HepG2 (cell line): ENCODE measurements around the gene OGFR. TPM values are rescaled to one million over a fixed set of nuclear protein-coding genes. Genes with fewer than 3 reads are reported as not detected.
A peak's percentile ranks its signal among the peaks of the same experiment; 100 is the strongest.

Experiments
- ATAC-seq: fragments of 200-7000 bp; cut with Tn5 transposase; 3 replicates; pipeline ENCODE4 v1.9.1; 2020; ENCODE audit warnings: mild to moderate bottlenecking, moderate library complexity
- BruUV-seq: library from RNA; stranded (reverse); fragments of 400-500 nt; replicated peaks from 2 replicates; lab custom pipeline; 2021; lab: Mats Ljungman, UMichigan
- CTCF ChIA-PET: fragments of 300-600 bp; formaldehyde crosslinking; extraction: SDS; loops from one replicate; lab custom pipeline; 2021; ENCODE audit warnings: low total read pairs, inconsistent platforms, low intra/inter-chr PET ratio; lab: Yijun Ruan, JAX
- POLR2A ChIA-PET: fragments of 350-600 bp; sonication (Branson Sonifier 250); formaldehyde crosslinking; loops from one replicate; lab custom pipeline; 2020; ENCODE audit warnings: antibody characterized with exemption, inconsistent platforms; lab: Yijun Ruan, JAX
- DNase-seq: peaks from one replicate; pipeline ENCODE4 v3.0.0-alpha.2; 2015; ENCODE audit warnings: low spot score
- FAIRE-seq: peaks from 3 replicates; lab custom pipeline; 2011; peaks lifted over from hg19 to GRCh38; lab: Jason Lieb, UNC
- H2AFZ ChIP-seq: one replicate; pipeline ENCODE4 v1.6.1; 2011; ENCODE audit warnings: low read length, inconsistent platforms
- H3K27ac ChIP-seq: fragments of 300-600 bp; 3 replicates; pipeline ENCODE4 v1.8.0; 2011; ENCODE audit warnings: mixed run types, mild to moderate bottlenecking, mixed read lengths, low read length, inconsistent platforms; ENCODE audit not compliant: insufficient read depth; ENCODE audit errors: extremely low read length
- H3K27me3 ChIP-seq, 2 experiments: fragments of 200-600 bp in 1 of 2; 2 replicates in 1 of 2; 3 replicates in 1 of 2; pipeline versions ENCODE4 v1.6.0 to v1.8.0; 2011; ENCODE audit warnings: low read length in 2 of 2, mild to moderate bottlenecking in 2 of 2, moderate library complexity in 2 of 2, inconsistent platforms in 1 of 2; ENCODE audit not compliant: insufficient read depth in 2 of 2, control insufficient read depth in 1 of 2
- H3K36me3 ChIP-seq, 2 experiments: fragments of 200-600 bp in 1 of 2; replicated peaks in 1 of 2; 2 replicates in 1 of 2; 3 replicates in 1 of 2; pipeline versions ENCODE4 v1.5.1 to v1.8.0; 2011; ENCODE audit warnings: low read length in 2 of 2, inconsistent platforms in 1 of 2; ENCODE audit not compliant: insufficient read depth in 2 of 2, control insufficient read depth in 1 of 2
- H3K4me1 ChIP-seq: 2 replicates; pipeline ENCODE4 v1.5.1; 2012; ENCODE audit warnings: low read length, inconsistent platforms; ENCODE audit not compliant: insufficient read depth
- H3K4me2 ChIP-seq: 2 replicates; pipeline ENCODE4 v1.6.0; 2011; ENCODE audit warnings: low read depth, low read length, inconsistent platforms
- H3K4me3 ChIP-seq, 3 experiments: fragments of 200-600 bp in 1 of 3; sonication (generic), shearing (Covaris generic) in 1 of 3; replicated peaks in 1 of 3; 2 replicates each; pipeline ENCODE4 v1.5.1; 2011 to 2016; ENCODE audit warnings: low read length in 3 of 3, inconsistent platforms in 2 of 3, low read depth in 2 of 3, mild to moderate bottlenecking in 2 of 3, control low read depth in 1 of 3, mixed read lengths in 1 of 3; ENCODE audit not compliant: insufficient read depth in 1 of 3
- H3K79me2 ChIP-seq: one replicate; pipeline ENCODE4 v1.6.1; 2011; ENCODE audit warnings: low read length, inconsistent platforms; ENCODE audit not compliant: insufficient read depth
- H3K9ac ChIP-seq: 2 replicates; pipeline ENCODE4 v1.6.0; 2011; ENCODE audit warnings: mild to moderate bottlenecking, low read depth, low read length, inconsistent platforms; ENCODE audit not compliant: insufficient read depth
- H3K9me3 ChIP-seq: 2 replicates; pipeline ENCODE4 v1.5.1; 2012; ENCODE audit warnings: mild to moderate bottlenecking, low read length
- H4K20me1 ChIP-seq: 2 replicates; pipeline ENCODE4 v1.6.0; 2011; ENCODE audit warnings: inconsistent platforms, mild to moderate bottlenecking, low read length, moderate library complexity; ENCODE audit not compliant: insufficient read depth
- ADNP ChIP-seq: sonication (generic); formaldehyde crosslinking; IDR thresholded peaks from 2 replicates; pipeline ENCODE4 v1.4.0; 2020; ENCODE audit warnings: missing genetic modification reagents
- AGO2 ChIP-seq: fragments of 200-400 bp; formaldehyde crosslinking; optimal IDR thresholded peaks from 2 replicates; pipeline ENCODE3; 2017; ENCODE audit warnings: mild to moderate bottlenecking, low read depth, low read length, moderate library complexity
- HNRNPL ChIP-seq: fragments of 200-400 bp; formaldehyde crosslinking; IDR thresholded peaks from 2 replicates; pipeline ENCODE4 v1.6.1; 2017; ENCODE audit warnings: mild to moderate bottlenecking, low read depth, low read length
- HNRNPUL1 ChIP-seq: fragments of 200-400 bp; formaldehyde crosslinking; IDR thresholded peaks from 2 replicates; pipeline ENCODE4 v1.6.1; 2017; ENCODE audit warnings: low read depth, mild to moderate bottlenecking, low read length, moderate library complexity
- JUN ChIP-seq: sonication (generic); formaldehyde crosslinking; IDR thresholded peaks from 2 replicates; pipeline ENCODE4 v1.4.0; 2020; ENCODE audit warnings: mild to moderate bottlenecking, missing genetic modification reagents
- PAWR ChIP-seq: sonication (generic); formaldehyde crosslinking; IDR thresholded peaks from 2 replicates; pipeline ENCODE4 v1.4.0; 2020; ENCODE audit warnings: missing genetic modification reagents, mild to moderate bottlenecking, borderline replicate concordance
- RBFOX2 ChIP-seq: fragments of 200-400 bp; formaldehyde crosslinking; IDR thresholded peaks from 2 replicates; pipeline ENCODE4 v1.6.1; 2017; ENCODE audit warnings: low read depth, mild to moderate bottlenecking, low read length
- TMF1 ChIP-seq: sonication (generic); formaldehyde crosslinking; IDR thresholded peaks from 2 replicates; pipeline ENCODE4 v1.8.1; 2022; ENCODE audit warnings: low read depth, missing genetic modification reagents
- U2AF1 ChIP-seq: fragments of 200-400 bp; formaldehyde crosslinking; optimal IDR thresholded peaks from 2 replicates; pipeline ENCODE3; 2017; ENCODE audit warnings: mild to moderate bottlenecking, low read depth, low read length
- YY1 ChIP-seq: IDR thresholded peaks from 2 replicates; pipeline ENCODE4 v1.6.1; 2011; ENCODE audit warnings: low read length, low read depth, moderate library complexity, mild to moderate bottlenecking; ENCODE audit not compliant: insufficient read depth, insufficient replicate concordance
- ZBTB3 ChIP-seq: sonication (generic); formaldehyde crosslinking; IDR thresholded peaks from 2 replicates; pipeline ENCODE4 v1.4.0; 2020; ENCODE audit warnings: low read depth, mild to moderate bottlenecking, moderate library complexity, missing genetic modification reagents, borderline replicate concordance
- ZNF251 ChIP-seq: sonication (generic); formaldehyde crosslinking; IDR thresholded peaks from 2 replicates; pipeline ENCODE4 v1.9.0; 2021; ENCODE audit warnings: mild to moderate bottlenecking, missing genetic modification reagents
- ZNF276 ChIP-seq: sonication (generic); formaldehyde crosslinking; IDR thresholded peaks from 2 replicates; pipeline ENCODE4 v1.4.0; 2020; ENCODE audit warnings: mild to moderate bottlenecking, low read depth, missing genetic modification reagents
- ZNF503 ChIP-seq: sonication (generic); formaldehyde crosslinking; IDR thresholded peaks from 2 replicates; pipeline ENCODE4 v1.4.0; 2020; ENCODE audit warnings: missing genetic modification reagents
- WGBS: methylation state at CpG from one replicate; pipeline ENCODE4 v1.1.6; 2017; ENCODE audit warnings: low lambda C conversion rate; 5-methylcytosine and 5-hydroxymethylcytosine counted together
- in situ Hi-C: cut with HindIII; loops from 2 replicates; pipeline ENCODE4 v1.10.0; 2017; ENCODE audit warnings: low pct_unique_long_range_greater_than_20kb; ENCODE audit not compliant: extremely low pct_ligation_motif_present
- intact Hi-C: fragments of 100-400 bp; cut with micrococcal nuclease; formaldehyde crosslinking; loops from one replicate; pipeline ENCODE4 v1.10.0; 2022; ENCODE audit not compliant: unreplicated experiment
- polyA plus RNA-seq, 8 experiments: library from polyadenylated mRNA; depleted of rRNA in 3 of 8; stranded (reverse) in 7 of 8; unstranded in 1 of 8; fragments of >200 nt; fragmentation: Illumina TruSeq in 4 of 8; extraction: Trizol in 4 of 8; gene quantifications; 2 replicates each; pipeline versions ENCODE4 v1.2.1 to v1.2.3, GENCODE V29; 2011 to 2016; ENCODE audit warnings: low read depth in 4 of 8, missing spikeins in 1 of 8, mixed read lengths in 1 of 8; ENCODE audit not compliant: insufficient read depth in 1 of 8
- total RNA-seq, 5 experiments: library from RNA; depleted of rRNA; stranded (reverse); fragments of >200 nt; fragmentation: Illumina TruSeq; extraction: Trizol; gene quantifications; 2 replicates each; pipeline ENCODE4 v1.2.3, GENCODE V29; 2016; ENCODE audit warnings: low read depth in 1 of 5

OGFR gene
- total and polyA plus RNA-seq, 2 of the 13 experiments (the other 11 are each of a cell fraction or from before 2014, with no cell fraction given), result 47.7 to 81.8 TPM

- no peaks in the 10 kb centered on the region; the same call in 1 of the 2 replicates for H4K20me1 ChIP-seq
- H3K27ac ChIP-seq, result no peak overlapping the region
- no peak for ATAC-seq
- H3K36me3 ChIP-seq, result peaks cover 9% of the 10 kb centered on the region in 2 experiments; a peak in 3 of 5 replicates
- ChIA-PET CTCF (no interaction called here), POLR2A (no interaction called here)
- FAIRE-seq, result no peak
- in situ Hi-C loops, result no loop called here
- H3K27me3 ChIP-seq, result no peaks in the 10 kb centered on the region
- 0 out of 2 replicates have a peak, but pooled peaks have one; percentile 42 for TF ChIP-seq HNRNPL
- TF ChIP-seq RBFOX2, result peak; percentile 40
- TF ChIP-seq U2AF1, result no peak
- peak; percentile 76 for TF ChIP-seq AGO2
- TF ChIP-seq YY1, result no peak
- no peak for TF ChIP-seq JUN (CRISPR knock-in tag)
- intact Hi-C loops, result no loop called here
- H3K4me1 ChIP-seq, result peaks cover 27% of the 10 kb centered on the region
- no peak for DNase-seq
- H2AFZ ChIP-seq, result no peak overlapping the region
- no peak overlapping the region for H3K4me2 ChIP-seq
- WGBS, result 92% methylated on average over 28 of the region's 32 CpGs
- H3K9me3 ChIP-seq, result no peaks in the 10 kb centered on the region
- no peak overlapping the region for H3K9ac ChIP-seq
- BruUV-seq, result no TSS peak
- H3K4me3 ChIP-seq, result no peak overlapping the region
- H3K79me2 ChIP-seq, result no peaks in the 10 kb centered on the region
Measured at GRCh38 chr20:62829231-62830230, 24.9 kb downstream of the OGFR start.

- H3K36me3 ChIP-seq, result peaks cover 9 to 10% of the 10 kb centered on the region in 2 experiments; a peak in 3 of 5 replicates
- H3K9me3 ChIP-seq, result no peaks in the 10 kb centered on the region
- ATAC-seq (no peak), DNase-seq (no peak), FAIRE-seq (no peak)
- POLR2A ChIA-PET, result no interaction called here
- peaks cover 23% of the 10 kb centered on the region for H3K4me1 ChIP-seq
- 86% methylated on average over 14 of the region's 14 CpGs for WGBS
- no peak overlapping the region for H3K9ac ChIP-seq
- H3K4me3 ChIP-seq, result no peak overlapping the region
- no peaks in the 10 kb centered on the region for H3K27me3 ChIP-seq
- BruUV-seq, result no TSS peak
- no peak overlapping the region for H2AFZ ChIP-seq
- in situ Hi-C loops, result no loop called here
- no peak overlapping the region for H3K27ac ChIP-seq
- H3K4me2 ChIP-seq, result no peak overlapping the region
- H4K20me1 ChIP-seq, result no peaks in the 10 kb centered on the region; the same call in 1 of the 2 replicates
- CTCF ChIA-PET, result no interaction called here
- no peaks in the 10 kb centered on the region for H3K79me2 ChIP-seq
- intact Hi-C loops, result no loop called here
- no peak for TF ChIP-seq PAWR (CRISPR knock-in tag)
- no peak for TF ChIP-seq HNRNPUL1
- no peak for TF ChIP-seq ZNF503 (CRISPR knock-in tag)
- TF ChIP-seq ZBTB3 (CRISPR knock-in tag), result no peak
- TF ChIP-seq ZNF276 (CRISPR knock-in tag), result no peak
- no peak for TF ChIP-seq ADNP (CRISPR knock-in tag)
- no peak for TF ChIP-seq ZNF251
- TF ChIP-seq TMF1, result no peak
Measured at GRCh38 chr20:62830251-62830650, 25.6 kb downstream of the OGFR start.
